ENCODE measurements around the gene SLC7A10.

Gene SLC7A10

DNA sequence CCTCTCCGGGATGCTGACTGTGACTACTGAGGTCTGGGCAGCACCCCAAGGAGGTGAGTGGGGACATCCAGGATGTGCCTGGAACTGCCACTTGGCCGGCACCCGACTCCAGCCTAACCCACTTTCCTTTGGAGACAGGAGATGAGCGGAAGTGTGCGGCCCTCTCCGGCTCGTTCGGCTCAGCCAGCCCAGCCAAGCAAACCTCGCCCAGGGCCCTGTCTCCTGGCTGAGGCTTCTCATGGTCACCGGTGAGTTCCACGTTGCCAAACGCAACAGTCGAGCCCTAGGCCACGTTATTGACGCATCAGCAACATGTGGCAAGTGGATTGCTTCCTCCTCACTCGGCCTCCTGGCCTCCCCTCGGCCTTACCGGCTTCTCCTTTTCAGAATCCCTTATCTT is 5.5 kb downstream of the SLC7A10 start:
- Histone ChIP-seq H3K9ac (ENCODE audit: low read length) (no peak overlapping the region), H3K4me1 (ENCODE audit: low read length) (no peaks in the 10 kb centered on the region), H4K20me1 (ENCODE audit: insufficient read depth, low read length) (no peaks in the 10 kb centered on the region), H3K9me3 (ENCODE audit: insufficient read depth, low read length) (no peaks in the 10 kb centered on the region), H3K27me3 (ENCODE audit: low read depth, low read length) (peaks cover 13% of the 10 kb centered on the region), H2AFZ (ENCODE audit: low read depth, low read length) (no peak overlapping the region), H3K36me3 (replicated peaks; ENCODE audit: low read depth, low read length) (no peaks in the 10 kb centered on the region), H3K4me3 (ENCODE audit: low read length) (no peak overlapping the region), H3K4me2 (ENCODE audit: low read length) (no peak overlapping the region), H3K27ac (ENCODE audit: low read length) (no peak overlapping the region), H3K79me2 (ENCODE audit: low read length) (no peaks in the 10 kb centered on the region)
- TF ChIP-seq EZH2phosphoT487 (IDR thresholded peaks at IDR 0.05; ENCODE audit: low read depth) = no peak
- TF ChIP-seq, protein P1, sequence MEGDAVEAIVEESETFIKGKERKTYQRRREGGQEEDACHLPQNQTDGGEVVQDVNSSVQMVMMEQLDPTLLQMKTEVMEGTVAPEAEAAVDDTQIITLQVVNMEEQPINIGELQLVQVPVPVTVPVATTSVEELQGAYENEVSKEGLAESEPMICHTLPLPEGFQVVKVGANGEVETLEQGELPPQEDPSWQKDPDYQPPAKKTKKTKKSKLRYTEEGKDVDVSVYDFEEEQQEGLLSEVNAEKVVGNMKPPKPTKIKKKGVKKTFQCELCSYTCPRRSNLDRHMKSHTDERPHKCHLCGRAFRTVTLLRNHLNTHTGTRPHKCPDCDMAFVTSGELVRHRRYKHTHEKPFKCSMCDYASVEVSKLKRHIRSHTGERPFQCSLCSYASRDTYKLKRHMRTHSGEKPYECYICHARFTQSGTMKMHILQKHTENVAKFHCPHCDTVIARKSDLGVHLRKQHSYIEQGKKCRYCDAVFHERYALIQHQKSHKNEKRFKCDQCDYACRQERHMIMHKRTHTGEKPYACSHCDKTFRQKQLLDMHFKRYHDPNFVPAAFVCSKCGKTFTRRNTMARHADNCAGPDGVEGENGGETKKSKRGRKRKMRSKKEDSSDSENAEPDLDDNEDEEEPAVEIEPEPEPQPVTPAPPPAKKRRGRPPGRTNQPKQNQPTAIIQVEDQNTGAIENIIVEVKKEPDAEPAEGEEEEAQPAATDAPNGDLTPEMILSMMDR (IDR thresholded peaks at IDR 0.05; ENCODE audit: low read depth, low read length) = no peak

DNA sequence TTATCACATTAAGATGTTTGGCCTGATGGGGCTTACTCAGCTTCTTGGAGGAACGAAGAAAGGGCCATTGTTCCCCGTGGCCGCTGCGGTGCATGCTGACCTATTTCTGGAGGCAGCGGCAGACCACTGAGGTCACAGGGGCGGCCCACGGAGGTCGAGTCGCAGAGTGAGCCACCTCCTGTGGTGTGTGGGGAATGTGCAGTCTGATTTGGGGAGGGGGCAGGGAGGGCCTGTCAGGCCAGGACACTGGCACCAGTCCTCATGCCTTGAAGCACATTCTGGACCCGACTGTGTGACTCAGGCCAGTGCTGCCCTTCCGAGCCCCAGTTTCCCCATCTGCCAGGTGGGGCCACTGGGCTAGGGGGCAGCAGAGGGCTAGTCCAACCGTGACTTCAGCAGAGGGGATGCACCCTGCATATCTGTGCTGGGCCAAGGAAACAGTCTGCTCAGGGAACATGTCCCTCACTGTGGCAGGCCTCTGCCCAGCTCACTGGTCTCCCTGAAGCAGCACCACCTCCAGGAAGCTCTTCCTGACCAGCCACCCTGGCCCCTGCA is 6.3 kb downstream of the SLC7A10 start:
- H3K4me3 ChIP-seq (ENCODE audit: low read length) = no peak overlapping the region

DNA sequence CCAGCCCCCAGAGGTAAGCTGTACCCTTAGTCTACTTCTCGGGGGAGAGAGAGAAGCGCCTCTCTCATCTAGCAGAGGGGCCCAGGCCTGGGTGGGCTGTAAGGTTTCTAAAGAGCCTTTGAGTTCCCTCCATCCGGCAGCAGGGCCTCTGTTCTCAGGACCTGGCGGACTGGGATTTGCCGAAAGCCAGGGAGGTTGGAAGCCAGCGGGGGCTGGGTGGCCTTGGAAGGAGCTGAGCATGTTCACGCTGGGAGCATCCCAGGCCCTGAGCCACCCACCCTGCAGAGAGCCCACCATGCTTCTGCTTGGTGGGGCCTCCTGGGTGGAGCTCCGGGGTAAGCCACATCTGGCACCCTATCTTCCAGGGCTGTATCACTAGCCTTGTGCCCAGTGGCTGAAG is 7.8 kb downstream of the SLC7A10 start:
- H3K9me3 ChIP-seq (ENCODE audit: insufficient read depth, low read length) = no peaks in the 10 kb centered on the region
- H3K27me3 ChIP-seq (ENCODE audit: low read depth, low read length) = peaks cover 11% of the 10 kb centered on the region
- H2AFZ ChIP-seq (ENCODE audit: low read depth, low read length) = no peak overlapping the region
- no peak for TF ChIP-seq EZH2phosphoT487 (IDR thresholded peaks at IDR 0.05; ENCODE audit: low read depth)
- TF ChIP-seq, protein P1 (IDR thresholded peaks at IDR 0.05; ENCODE audit: low read depth, low read length) = no peak
- no peaks in the 10 kb centered on the region for H3K36me3 ChIP-seq (replicated peaks; ENCODE audit: low read depth, low read length)
- H3K27ac ChIP-seq (ENCODE audit: low read length) = no peak overlapping the region
- no peak overlapping the region for H3K4me3 ChIP-seq (ENCODE audit: low read length)
- H4K20me1 ChIP-seq (ENCODE audit: insufficient read depth, low read length) = no peaks in the 10 kb centered on the region
- H3K79me2 ChIP-seq (ENCODE audit: low read length) = no peaks in the 10 kb centered on the region
- no peak overlapping the region for H3K9ac ChIP-seq (ENCODE audit: low read length)
- H3K4me2 ChIP-seq (ENCODE audit: low read length) = no peak overlapping the region
- H3K4me1 ChIP-seq (ENCODE audit: low read length) = no peaks in the 10 kb centered on the region

More for the DNA sequence above, 6.3 kb downstream of the SLC7A10 start:
- H2AFZ ChIP-seq (ENCODE audit: low read depth, low read length) = no peak overlapping the region
- H3K36me3 ChIP-seq (replicated peaks; ENCODE audit: low read depth, low read length) = no peaks in the 10 kb centered on the region
- H3K9me3 ChIP-seq (ENCODE audit: insufficient read depth, low read length) = no peaks in the 10 kb centered on the region
- H3K27ac ChIP-seq (ENCODE audit: low read length) = no peak overlapping the region
- no peaks in the 10 kb centered on the region for H4K20me1 ChIP-seq (ENCODE audit: insufficient read depth, low read length)
- H3K4me2 ChIP-seq (ENCODE audit: low read length) = no peak overlapping the region
- H3K79me2 ChIP-seq (ENCODE audit: low read length) = no peaks in the 10 kb centered on the region
- no peak overlapping the region for H3K9ac ChIP-seq (ENCODE audit: low read length)
- no peak for TF ChIP-seq EZH2phosphoT487 (IDR thresholded peaks at IDR 0.05; ENCODE audit: low read depth)
- TF ChIP-seq, protein P1 (IDR thresholded peaks at IDR 0.05; ENCODE audit: low read depth, low read length) = peak; percentile 34
- no peaks in the 10 kb centered on the region for H3K4me1 ChIP-seq (ENCODE audit: low read length)
- peaks cover 13% of the 10 kb centered on the region for H3K27me3 ChIP-seq (ENCODE audit: low read depth, low read length)

DNA sequence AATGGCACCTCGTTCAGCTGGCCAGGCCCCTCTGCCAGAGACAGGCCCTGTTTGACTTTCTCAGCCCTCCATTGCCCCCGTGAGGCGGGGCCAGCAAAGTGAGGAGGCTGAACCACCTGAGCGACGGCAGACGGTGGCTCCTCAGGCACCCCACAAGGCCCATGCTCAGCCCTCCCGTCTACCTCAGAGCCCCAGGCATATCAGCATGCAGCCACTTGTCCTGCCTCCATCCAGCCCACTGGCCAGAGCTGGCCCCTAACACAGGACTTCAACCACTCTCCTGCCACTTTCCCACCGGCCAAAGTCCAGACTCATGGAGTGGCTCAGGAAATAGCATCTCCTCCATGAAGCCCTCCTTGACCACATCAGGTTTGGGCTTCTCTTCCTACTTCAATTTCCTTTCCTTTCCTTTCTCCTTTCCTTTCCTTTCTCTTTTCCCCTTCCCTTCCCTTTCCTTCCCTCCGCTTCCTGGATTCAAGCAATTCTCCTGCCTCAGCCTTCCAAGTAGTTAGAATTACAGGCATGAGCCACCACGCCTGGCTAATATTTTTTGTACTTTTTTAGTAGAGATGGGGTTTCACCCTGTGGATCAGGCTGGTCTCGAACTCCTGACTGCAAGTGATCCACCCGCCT is 9.3 kb downstream of the SLC7A10 start:
- Histone ChIP-seq H3K36me3 (replicated peaks; ENCODE audit: low read depth, low read length) (no peaks in the 10 kb centered on the region), H3K4me3 (ENCODE audit: low read length) (no peak overlapping the region), H3K9me3 (ENCODE audit: insufficient read depth, low read length) (no peaks in the 10 kb centered on the region), H3K9ac (ENCODE audit: low read length) (no peak overlapping the region), H3K27me3 (ENCODE audit: low read depth, low read length) (peaks cover 8% of the 10 kb centered on the region), H3K4me1 (ENCODE audit: low read length) (no peaks in the 10 kb centered on the region), H4K20me1 (ENCODE audit: insufficient read depth, low read length) (no peaks in the 10 kb centered on the region), H3K27ac (ENCODE audit: low read length) (no peak overlapping the region), H3K79me2 (ENCODE audit: low read length) (no peaks in the 10 kb centered on the region), H3K4me2 (ENCODE audit: low read length) (no peak overlapping the region), H2AFZ (ENCODE audit: low read depth, low read length) (no peak overlapping the region)
- TF ChIP-seq EZH2phosphoT487 (IDR thresholded peaks at IDR 0.05; ENCODE audit: low read depth) = no peak

Data from OCI-LY3 (cell line).